Lower lobe of right lung (tissue), 2 donors: ENCODE data around the gene MRPS27. TPM values are rescaled to one million over a fixed set of nuclear protein-coding genes. Genes with fewer than 3 reads are reported as not detected.
"Not testable (repeated sequence)": the region's sequence is repeated elsewhere in the genome, so short reads cannot be mapped to it uniquely, and the experiment has no call there.

ENCODE experiments used
- ATAC-seq, 2 donors: fragments of 200-7000 bp; cut with Tn5 transposase; one replicate each; pipeline ENCODE4 v1.9.1; 2020 to 2022; ENCODE audit warnings: mild to moderate bottlenecking in 2 of 2, moderate library complexity in 2 of 2
- DNase-seq: peaks from one replicate; pipeline ENCODE4 v3.0.0-alpha.2; 2020
- H3K27ac ChIP-seq: fragments of 200-600 bp; one replicate; pipeline ENCODE4 v1.8.0; 2022
- H3K27me3 ChIP-seq: fragments of 200-600 bp; one replicate; pipeline ENCODE4 v1.8.0; 2022; ENCODE audit warnings: low read depth
- H3K36me3 ChIP-seq: fragments of 200-600 bp; one replicate; pipeline ENCODE4 v1.8.0; 2022; ENCODE audit warnings: mild to moderate bottlenecking
- H3K4me1 ChIP-seq: fragments of 200-600 bp; one replicate; pipeline ENCODE4 v1.8.0; 2022
- H3K4me3 ChIP-seq: fragments of 200-600 bp; one replicate; pipeline ENCODE4 v1.8.0; 2022; ENCODE audit warnings: mild to moderate bottlenecking
- H3K9me3 ChIP-seq: fragments of 200-600 bp; one replicate; pipeline ENCODE4 v1.8.0; 2022
- intact Hi-C: fragments of 100-400 bp; cut with DNase I; formaldehyde crosslinking; loops from one replicate; pipeline ENCODE4 v1.11.0; 2022
- microRNA-seq: library from miRNA; unstranded; fragments of <30 nt; microRNA quantifications from one replicate; pipeline ENCODE4 v1.2.0, GENCODE V29; 2020; ENCODE audit warnings: borderline number of aligned reads
- total RNA-seq: library from RNA; stranded (reverse); fragmentation: NEBNext Ultra II Directional; extraction: Animal tissue kit (Norgen Biotek cat#: 25700); gene quantifications from one replicate; pipeline ENCODE4 v1.2.1, GENCODE V29; 2021
- TF ChIP-seq, protein P1 (sequence below): fragments of 200-600 bp; IDR thresholded peaks from one replicate; pipeline ENCODE4 v1.8.0; 2022; ENCODE audit warnings: antibody characterized with exemption, mild to moderate bottlenecking
- donor health status: DM: no; HTN: yes; CAD: no; lungs with severe emphysema.

The MRPS27 gene
- total RNA-seq, 1 donor from 2014 or later = 35.1 TPM

DNA sequence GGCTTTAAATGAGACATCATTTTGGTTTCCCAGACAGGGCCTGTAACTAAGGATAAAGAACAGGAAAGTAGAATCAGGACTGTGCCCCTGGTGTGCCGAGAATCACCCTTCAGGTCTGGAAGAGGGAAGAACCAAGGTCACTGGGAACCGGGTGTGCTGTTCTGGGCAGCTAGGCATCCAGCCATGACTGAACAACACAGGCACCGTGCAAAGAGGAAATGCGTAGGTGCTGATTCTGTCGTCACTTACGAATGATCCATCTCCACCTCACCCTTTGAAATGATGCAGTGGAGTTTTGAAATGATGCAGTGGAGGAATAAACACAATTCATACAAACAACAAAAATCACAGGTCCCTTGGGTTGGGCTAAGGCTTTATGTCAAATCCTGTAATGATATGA, 148.4 kb downstream of the MRPS27 start:
- intact Hi-C loops = no loop called here
- Histone ChIP-seq H3K27ac (no peak overlapping the region), H3K4me1 (peaks cover 6% of the 10 kb centered on the region), H3K27me3 (no peaks in the 10 kb centered on the region), H3K4me3 (no peak overlapping the region), H3K9me3 (no peaks in the 10 kb centered on the region), H3K36me3 (no peaks in the 10 kb centered on the region)
- DNase-seq (no peak), ATAC-seq (no peak)
- TF ChIP-seq, protein P1, sequence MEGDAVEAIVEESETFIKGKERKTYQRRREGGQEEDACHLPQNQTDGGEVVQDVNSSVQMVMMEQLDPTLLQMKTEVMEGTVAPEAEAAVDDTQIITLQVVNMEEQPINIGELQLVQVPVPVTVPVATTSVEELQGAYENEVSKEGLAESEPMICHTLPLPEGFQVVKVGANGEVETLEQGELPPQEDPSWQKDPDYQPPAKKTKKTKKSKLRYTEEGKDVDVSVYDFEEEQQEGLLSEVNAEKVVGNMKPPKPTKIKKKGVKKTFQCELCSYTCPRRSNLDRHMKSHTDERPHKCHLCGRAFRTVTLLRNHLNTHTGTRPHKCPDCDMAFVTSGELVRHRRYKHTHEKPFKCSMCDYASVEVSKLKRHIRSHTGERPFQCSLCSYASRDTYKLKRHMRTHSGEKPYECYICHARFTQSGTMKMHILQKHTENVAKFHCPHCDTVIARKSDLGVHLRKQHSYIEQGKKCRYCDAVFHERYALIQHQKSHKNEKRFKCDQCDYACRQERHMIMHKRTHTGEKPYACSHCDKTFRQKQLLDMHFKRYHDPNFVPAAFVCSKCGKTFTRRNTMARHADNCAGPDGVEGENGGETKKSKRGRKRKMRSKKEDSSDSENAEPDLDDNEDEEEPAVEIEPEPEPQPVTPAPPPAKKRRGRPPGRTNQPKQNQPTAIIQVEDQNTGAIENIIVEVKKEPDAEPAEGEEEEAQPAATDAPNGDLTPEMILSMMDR = no peak

DNA sequence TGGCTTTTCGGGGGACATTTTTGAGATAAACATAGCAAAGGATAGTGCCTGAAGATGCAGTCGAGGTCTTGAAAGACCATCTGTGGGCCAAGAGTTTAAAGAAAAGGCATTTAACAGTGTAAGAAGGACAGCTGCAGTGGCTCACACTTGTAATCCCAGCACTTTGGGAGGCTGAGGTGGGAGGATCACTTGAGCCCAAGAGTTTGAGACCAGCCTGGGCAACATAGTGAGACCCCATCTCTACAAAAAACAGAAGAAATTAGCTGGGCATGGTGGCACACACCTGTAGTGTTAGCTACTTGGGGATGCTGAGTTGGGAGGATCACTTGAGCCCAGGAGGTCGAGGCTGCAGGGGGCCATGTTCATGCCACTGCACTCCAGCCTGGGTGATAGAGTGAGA, 148.9 kb downstream of the MRPS27 start:
- H3K4me1 ChIP-seq, H3K36me3 ChIP-seq, H3K27me3 ChIP-seq, H3K9me3 ChIP-seq, intact Hi-C loops, H3K27ac ChIP-seq, DNase-seq, ATAC-seq, H3K4me3 ChIP-seq: not testable (repeated sequence)

DNA sequence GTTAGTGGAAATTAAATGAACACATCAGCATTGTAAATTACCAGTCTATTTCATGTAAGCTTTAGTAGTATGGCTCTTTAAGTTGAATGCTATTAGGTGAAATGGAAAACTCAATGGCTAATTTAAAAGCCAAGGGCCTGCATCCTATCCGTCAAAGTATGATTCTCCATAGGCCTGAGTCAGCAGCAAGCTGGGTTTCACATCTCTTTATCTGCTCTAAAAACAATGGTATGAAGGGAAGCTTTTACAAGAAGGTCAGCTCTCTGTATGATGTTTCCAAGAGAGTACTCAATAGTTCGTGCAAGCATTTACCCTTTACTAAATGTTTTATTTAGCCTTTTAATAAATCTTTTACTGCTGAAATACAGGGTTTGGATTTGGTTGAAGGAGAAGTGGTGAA, 149.9 kb downstream of the MRPS27 start:
- Histone ChIP-seq H3K4me3 (no peak overlapping the region), H3K4me1 (peaks cover 10% of the 10 kb centered on the region), H3K9me3 (no peaks in the 10 kb centered on the region), H3K36me3 (no peaks in the 10 kb centered on the region), H3K27me3 (no peaks in the 10 kb centered on the region), H3K27ac (no peak overlapping the region)
- ATAC-seq (no peak), DNase-seq (no peak)
- TF ChIP-seq, protein P1 = no peak
- intact Hi-C loops = no loop called here

Small RNA genes within 50 kb of the gene (microRNA-seq; reads per million reads assigned to microRNA genes)
- not detected for gene MIR4803

Other genes starting within 250 kb of the MRPS27 start
- gene MAP1B, start 212.8 kb downstream of the MRPS27 start, total RNA-seq = 20.6 TPM
- 5.9 TPM for gene PTCD2, start 133 bp upstream of the MRPS27 start, total RNA-seq
- 13.6 TPM for gene ZNF366, start 187.2 kb upstream of the MRPS27 start, total RNA-seq